Measurements from ENCODE around the gene PAPPA2.

DNA sequence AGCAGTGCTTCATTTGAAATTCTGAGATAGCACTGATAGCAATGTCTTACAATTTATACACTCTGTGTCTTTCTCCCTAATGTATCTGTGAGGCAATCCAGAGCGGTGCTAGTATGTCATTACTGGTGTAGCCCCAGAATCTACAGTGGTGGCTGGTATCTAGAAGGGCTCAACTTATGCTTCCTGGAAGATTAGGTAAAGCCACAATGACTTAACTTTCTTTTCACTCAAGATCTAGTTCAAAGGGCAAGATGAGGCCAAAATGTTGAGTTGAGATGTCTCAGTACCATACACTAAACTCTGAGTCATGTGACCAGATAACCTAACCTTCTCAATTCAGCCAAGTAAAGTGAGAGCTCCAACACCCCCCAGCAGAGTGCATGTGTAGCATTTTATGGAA is 77.5 kb downstream of the PAPPA2 start:
- TF ChIP-seq TEAD4 (IDR thresholded peaks at IDR 0.05; ENCODE audit: low read length) (peak; percentile 41; the same call in 1 of the 2 replicates), TEAD4 (CRISPR knock-in tag; IDR thresholded peaks at IDR 0.05; ENCODE audit: borderline replicate concordance) (no peak), MAFF (IDR thresholded peaks at IDR 0.05; ENCODE audit: low read length) (no peak), JUNB (CRISPR knock-in tag; conservative IDR thresholded peaks at IDR 0.05) (no peak), CREB1 (IDR thresholded peaks at IDR 0.05) (no peak), CREB1 (CRISPR knock-in tag; IDR thresholded peaks at IDR 0.05) (no peak), TAF1 (IDR thresholded peaks at IDR 0.05; ENCODE audit: control insufficient read depth, extremely low read depth, insufficient read depth, low read length, severe bottlenecking) (no peak), ZNF282 (CRISPR knock-in tag; IDR thresholded peaks at IDR 0.05) (no peak), POLR3G (IDR thresholded peaks at IDR 0.05; ENCODE audit: extremely low read depth, insufficient read length, insufficient replicate concordance) (no peak), NRF1 (conservative IDR thresholded peaks at IDR 0.05 in 1 of 2, IDR thresholded peaks at IDR 0.05 in 1 of 2) (no peak), SMAD3 (CRISPR knock-in tag; conservative IDR thresholded peaks at IDR 0.05) (no peak), EGR1 (conservative IDR thresholded peaks at IDR 0.05) (no peak)
- TF ChIP-seq, protein P1, sequence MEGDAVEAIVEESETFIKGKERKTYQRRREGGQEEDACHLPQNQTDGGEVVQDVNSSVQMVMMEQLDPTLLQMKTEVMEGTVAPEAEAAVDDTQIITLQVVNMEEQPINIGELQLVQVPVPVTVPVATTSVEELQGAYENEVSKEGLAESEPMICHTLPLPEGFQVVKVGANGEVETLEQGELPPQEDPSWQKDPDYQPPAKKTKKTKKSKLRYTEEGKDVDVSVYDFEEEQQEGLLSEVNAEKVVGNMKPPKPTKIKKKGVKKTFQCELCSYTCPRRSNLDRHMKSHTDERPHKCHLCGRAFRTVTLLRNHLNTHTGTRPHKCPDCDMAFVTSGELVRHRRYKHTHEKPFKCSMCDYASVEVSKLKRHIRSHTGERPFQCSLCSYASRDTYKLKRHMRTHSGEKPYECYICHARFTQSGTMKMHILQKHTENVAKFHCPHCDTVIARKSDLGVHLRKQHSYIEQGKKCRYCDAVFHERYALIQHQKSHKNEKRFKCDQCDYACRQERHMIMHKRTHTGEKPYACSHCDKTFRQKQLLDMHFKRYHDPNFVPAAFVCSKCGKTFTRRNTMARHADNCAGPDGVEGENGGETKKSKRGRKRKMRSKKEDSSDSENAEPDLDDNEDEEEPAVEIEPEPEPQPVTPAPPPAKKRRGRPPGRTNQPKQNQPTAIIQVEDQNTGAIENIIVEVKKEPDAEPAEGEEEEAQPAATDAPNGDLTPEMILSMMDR (IDR thresholded peaks at IDR 0.05 in 2 of 3, conservative IDR thresholded peaks at IDR 0.05 in 1 of 3; ENCODE audit: insufficient read depth in 2 of 3, low read depth in 1 of 3, low read length in 3 of 3) = no peak
